HT1080 (cell line): Measurements from ENCODE around the gene BRF1. TPM values are rescaled to one million over a fixed set of nuclear protein-coding genes. Genes with fewer than 3 reads are reported as not detected.

Source experiments
- DNase-seq: peaks from one replicate; pipeline ENCODE4 v3.0.0-alpha.2; 2015; ENCODE audit warnings: low read depth
- total RNA-seq: library from RNA; depleted of rRNA; stranded (reverse); fragments of >200 nt; shearing (Covaris generic); gene quantifications from 2 replicates; pipeline ENCODE4 v1.2.3, GENCODE V29; 2014

BRF1 gene
- total RNA-seq, 1 experiment from 2014 or later = 25.6 TPM

DNA sequence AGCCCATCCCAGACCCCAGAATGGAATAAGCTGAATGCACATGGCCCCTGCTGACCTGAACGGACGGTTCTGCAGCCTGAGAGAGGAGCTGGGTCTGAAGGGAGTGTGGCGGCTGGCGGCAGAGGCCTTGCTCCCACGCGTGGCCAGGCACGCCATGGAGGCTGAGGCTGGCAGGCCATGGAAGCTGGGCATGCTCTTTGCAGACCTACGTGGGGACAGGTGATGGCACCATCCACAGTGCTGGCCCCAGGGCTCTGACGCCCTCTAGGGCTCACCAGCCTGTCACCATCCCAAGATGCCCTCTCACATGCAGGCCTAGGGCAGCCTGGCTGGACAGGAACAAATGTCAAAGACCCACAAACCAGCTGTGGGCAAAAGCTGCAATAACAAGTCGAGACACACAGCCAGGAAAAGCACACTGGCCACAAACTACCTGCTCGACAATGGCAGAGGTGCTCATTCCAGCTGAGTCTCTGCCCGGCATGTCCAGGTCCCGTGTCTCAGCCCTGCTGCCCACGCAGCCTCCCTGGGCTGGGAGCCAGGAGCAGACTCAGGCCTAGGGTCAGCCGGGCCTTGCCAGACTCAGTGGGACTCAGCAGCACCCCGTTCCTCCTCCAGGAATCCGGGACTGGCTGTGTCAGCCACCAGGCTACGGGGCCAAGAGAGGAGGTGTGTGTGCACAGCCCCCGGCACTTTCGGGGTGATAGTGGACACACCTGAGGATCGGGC lies 32.8 kb downstream of the BRF1 start:
- no peak for DNase-seq

DNA sequence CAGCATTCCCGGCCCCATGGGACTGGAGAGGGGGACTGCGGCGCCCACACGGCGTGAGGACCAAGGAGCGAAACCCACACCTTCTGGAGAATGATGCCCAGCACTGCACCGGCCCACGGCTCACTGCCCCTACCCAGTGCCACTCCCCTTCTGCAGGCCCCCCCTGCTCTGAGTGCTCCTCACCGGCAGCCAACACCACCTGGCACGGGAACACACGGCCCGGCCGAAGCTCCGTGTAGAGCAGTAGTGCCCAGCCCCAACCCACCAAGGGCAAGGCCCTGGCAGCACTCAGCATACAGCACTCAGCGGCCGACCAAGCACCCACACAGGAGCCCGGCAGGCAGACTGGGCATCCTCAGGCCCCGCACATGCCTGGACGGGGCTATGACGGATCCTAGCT lies 39.0 kb downstream of the BRF1 start:
- DNase-seq = no peak

DNA sequence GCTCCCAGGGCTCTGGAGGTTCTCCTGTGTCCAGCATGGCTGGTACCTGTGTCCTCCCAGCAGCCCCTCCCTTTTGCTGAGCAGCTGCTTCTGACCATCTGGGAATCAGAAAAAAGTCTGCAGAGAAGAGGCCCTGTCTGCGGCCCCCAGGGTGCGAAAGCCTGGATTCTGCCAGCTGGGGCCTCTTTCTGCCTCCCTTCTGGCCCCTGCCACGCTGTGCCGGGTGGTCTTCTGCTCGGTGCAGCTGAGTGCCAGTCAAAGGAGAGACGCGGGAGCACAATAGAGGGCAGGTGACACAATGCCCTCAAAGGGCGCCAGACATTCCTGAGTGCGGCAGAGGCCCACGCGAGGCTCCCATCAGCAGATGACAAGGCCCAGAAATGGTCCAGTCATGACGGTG lies 39.8 kb downstream of the BRF1 start:
- DNase-seq = no peak

DNA sequence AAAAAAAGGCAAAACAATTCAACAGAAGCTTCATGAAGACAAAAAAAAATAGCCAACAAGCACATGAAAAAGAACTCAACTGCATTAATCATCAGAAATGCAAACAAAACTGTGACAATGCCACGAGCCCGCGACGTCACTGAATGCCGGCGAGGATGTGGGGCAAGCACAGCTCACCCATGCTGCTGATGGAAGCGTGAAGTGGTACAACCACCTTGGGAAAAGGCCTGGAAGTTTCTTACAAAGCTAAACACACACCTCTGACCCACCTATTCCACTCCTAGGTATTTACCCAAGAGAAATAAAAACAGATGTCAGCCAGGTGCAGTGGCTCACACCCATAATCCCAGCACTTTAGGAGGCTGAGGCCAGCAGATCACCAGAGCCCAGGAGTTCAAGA lies 42.0 kb downstream of the BRF1 start:
- peak; percentile 15 for DNase-seq

DNA sequence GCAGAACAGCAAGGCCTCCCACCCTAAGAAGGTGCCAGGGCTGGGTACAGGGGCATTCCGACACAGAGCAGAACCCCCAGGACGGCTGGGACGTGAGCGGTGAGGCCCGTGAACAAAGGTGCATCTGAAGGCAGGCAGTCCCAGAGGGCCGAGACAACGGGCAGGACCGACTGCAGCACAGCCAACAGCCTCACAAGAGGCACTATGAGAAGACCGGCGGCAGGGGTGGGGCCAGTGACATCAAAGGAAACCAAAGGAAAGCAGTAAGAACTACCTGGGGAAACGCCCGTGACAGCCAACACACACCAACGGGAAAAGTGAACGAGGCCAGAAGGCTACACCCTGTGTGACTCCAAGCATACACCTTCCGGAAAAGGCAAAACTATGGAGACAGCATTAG lies 43.3 kb downstream of the BRF1 start:
- no peak for DNase-seq

DNA sequence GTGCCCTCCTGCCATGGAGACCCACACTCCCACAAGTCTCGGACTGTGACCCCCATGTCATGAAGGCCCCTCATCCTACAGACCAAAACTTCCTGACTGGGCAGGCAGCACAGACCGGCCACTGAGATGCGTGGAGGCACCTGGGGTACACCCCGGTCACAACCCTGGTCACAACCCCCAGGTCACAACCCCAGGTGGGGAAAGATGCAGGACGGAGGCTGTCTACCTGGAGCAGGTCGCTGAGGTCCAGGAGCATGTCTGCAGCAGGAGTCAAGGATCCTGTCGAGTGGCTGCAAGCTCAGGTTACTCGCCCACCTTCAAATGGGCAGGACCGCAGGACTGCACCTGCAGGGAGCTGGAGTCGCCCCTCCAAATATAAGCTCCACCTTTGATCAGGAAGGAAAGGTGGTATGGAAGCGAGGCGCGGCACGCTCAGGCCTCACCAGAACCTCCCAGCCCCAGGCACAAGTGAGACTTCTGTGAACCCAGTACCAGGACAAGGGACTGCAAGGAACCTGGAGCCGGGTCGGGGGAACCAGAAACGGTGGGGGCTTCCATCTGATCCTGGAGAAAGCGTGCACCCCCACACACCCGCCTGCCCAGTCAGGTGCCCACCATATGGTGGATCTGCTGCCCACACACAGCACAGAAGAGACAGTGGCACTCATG lies 44.4 kb downstream of the BRF1 start:
- DNase-seq = no peak

DNA sequence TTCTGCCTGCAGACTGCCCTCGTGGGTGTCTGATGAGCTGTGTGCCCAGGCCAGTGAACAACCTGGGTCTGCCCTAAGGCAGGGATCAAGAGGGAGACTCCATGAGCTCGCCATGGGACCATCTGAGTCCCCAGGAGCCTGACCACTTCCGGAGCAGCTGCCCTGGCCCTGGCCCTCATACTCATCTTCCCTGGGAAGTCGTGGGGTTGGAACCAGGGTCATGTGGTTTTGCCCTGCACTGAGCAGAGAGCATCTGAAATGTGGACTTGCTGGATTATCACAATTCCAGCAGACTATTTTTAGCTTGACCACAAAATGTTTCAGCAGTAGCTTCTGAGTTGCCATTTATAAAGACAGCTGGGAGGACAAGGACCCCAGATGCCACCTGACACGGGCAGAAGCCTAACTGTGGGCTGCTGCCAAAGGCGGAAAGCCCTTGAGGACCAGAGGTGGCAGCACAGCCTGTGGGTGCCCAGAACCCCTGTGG lies 45.7 kb downstream of the BRF1 start:
- peak; percentile 59 for DNase-seq

DNA sequence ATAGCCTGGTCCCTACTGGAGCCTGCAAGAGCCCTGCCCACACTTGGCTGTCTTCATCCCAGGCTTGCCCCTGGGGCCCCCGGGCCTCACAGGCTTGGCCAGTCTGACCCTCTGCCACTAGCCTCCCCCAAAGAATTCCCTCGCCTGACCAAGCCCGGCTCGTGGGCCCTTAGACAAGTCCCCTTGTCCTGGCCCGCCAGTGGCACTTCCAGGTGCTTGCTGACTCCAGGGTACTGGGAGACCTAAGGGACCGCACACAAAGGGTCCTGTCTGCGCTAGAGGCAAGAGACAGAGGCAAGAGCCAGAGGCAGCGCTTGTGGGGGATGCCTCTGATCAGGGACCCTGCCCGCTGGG lies 47.5 kb downstream of the BRF1 start:
- DNase-seq = no peak

DNA sequence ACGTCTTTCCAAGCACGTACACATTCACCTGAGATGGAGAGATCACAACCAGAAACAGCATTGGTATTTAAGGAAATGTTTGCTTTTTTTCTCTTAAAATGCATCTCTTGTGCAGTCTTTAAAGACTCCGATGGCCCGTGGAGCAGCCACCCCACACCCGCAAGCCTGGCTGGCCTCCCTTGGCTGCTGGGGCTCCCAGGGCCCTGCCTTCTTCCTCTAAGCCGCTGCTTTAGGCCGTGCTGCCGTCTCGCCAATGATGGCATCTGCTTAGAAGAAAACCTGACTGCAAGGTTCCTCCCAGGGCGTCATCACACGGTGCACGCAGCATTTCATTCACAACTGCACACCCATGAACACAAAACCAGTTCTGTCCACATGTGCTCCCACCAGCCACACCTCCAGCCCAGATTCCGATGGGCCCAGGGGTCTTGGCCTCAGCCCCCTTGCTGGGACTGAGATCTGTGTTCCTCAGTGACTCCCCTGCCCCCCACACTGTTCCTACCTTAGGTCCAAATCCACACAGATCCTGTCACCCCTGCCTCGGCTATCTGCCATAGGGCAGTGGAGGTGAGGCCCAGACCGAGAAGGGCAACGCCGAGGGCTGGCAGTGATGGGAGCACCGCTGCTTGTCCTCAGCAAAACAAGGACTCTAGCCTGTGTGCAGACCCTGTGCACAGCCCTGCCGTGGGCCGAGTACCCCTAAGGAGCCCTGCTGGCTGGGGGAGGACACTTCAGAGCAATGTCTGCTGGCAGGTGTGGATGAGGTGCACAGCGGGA lies 48.1 kb downstream of the BRF1 start:
- DNase-seq = no peak

DNA sequence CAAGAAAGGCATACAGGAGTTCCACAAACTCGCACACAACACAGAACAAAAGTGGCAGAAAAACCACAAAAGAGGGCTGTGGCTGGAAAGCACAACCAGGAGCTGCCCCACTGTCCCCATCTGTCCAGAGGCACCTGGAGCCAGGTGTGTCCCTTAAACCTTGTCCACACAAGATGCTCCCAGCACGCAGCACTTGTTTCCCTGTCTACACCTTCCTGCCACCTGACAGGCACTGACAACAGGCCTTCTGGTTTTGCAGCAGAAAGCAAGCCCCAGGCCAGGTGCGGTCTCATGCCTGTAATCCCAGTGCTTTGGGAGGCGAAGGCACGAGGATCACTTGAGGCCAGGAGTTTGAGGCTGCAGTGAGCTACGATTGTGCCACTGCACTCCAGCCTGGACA lies 48.9 kb downstream of the BRF1 start:
- DNase-seq = no peak

DNA sequence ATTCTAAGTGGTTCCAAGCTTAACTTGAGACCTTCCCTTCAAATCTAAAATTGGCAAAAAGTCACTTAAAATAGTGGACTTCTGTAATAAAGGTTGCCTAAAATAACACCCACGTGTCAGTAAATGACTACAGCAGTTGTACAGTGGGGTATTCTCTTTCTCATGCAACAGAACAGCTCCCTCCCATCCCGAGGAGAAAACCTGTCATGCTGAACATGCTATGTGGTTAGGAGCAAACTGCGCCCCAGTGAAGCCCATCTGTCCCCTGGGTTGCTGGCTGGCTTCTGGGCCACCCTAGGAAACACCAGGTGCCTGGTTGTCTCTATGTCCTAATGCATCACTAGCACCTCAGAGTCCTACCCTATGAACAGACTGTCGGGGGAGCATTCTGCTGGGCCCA lies 49.8 kb downstream of the BRF1 start:
- no peak for DNase-seq

DNA sequence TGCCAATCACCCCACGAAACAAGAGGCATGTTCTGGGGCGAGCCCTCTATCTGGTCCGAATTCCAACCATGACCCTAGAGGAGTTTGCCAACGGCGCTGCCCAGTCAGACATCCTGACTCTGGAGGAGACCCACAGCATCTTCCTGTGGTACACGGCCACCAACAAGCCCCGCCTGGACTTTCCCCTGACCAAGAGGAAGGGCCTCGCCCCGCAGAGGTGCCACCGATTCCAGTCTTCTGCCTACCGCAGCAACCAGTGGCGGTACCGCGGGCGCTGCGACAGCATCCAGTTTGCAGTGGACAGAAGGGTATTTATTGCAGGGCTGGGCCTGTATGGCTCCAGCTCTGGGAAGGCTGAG lies 50.8 kb downstream of the BRF1 start:
- no peak for DNase-seq

DNA sequence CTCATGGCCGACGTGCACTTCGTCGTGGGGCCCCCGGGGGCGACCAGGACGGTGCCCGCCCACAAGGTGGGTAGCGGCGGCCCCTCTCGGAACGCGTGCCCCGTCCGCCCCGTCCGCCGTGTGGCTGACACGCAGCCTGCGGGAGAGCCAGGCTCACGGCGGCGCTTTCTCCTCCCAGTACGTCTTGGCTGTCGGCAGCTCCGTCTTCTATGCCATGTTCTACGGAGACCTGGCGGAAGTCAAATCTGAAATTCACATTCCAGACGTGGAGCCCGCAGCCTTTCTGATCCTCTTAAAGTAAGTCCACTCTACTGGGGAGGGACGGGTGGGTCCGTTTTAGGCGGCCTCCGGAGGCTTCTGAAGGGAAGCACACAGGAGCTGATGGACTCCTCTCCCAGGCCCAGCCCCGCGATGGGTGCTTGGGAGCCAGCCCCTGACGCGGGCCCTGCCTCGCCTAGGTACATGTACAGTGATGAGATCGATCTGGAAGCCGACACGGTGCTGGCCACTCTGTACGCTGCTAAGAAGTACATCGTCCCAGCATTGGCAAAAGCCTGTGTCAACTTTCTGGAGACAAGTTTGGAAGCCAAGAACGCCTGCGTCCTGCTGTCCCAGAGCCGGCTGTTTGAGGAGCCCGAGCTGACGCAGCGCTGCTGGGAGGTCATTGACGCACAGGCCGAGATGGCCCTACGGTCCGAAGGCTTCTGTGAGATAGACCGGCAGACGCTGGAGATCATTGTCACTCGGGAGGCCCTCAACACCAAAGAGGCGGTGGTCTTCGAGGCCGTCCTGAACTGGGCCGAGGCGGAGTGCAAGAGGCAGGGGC lies 51.4 kb downstream of the BRF1 start:
- no peak for DNase-seq

DNA sequence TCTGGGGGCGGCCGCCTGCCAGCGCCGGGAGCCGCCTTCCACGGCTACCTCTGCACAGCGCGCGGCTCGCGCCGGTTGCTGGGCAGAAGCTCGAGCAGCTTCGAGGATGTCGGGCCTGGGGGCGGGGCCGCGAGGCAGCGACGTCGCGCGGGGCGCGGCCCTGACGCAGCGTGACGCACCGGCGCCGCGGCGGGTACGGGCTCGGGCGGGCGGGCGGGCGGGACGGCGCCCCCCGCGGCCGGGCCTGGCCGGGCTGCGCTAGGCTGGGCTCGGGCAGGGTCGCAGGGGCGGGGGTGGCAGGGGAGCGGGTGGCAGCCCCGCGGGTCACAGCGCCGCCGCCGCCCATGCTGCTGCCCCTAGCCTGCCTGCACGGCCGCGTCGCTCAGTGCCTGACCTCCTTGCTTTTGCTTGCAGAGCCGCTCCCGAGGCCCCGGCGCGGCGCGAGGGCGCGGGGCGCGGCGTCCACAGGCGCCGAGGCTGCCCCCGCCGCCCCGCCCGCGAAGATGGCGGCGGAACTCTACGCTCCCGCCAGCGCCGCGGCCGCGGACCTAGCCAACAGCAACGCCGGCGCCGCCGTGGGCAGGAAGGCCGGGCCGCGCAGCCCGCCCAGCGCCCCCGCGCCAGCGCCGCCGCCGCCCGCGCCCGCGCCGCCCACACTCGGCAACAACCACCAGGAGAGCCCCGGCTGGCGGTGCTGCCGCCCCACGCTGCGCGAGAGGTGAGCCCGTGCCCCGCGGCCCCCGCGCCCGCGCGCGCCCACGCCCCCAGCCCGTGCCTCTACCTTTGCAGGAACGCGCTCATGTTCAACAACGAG lies 52.2 kb downstream of the BRF1 start, which contains the start of gene BTBD6:
BTBD6 (plus strand) TSS at position 166 of the 814 bp plus-strand sequence; CDS start at position 345, 179 bp downstream.
- peak; percentile 28 for DNase-seq

DNA sequence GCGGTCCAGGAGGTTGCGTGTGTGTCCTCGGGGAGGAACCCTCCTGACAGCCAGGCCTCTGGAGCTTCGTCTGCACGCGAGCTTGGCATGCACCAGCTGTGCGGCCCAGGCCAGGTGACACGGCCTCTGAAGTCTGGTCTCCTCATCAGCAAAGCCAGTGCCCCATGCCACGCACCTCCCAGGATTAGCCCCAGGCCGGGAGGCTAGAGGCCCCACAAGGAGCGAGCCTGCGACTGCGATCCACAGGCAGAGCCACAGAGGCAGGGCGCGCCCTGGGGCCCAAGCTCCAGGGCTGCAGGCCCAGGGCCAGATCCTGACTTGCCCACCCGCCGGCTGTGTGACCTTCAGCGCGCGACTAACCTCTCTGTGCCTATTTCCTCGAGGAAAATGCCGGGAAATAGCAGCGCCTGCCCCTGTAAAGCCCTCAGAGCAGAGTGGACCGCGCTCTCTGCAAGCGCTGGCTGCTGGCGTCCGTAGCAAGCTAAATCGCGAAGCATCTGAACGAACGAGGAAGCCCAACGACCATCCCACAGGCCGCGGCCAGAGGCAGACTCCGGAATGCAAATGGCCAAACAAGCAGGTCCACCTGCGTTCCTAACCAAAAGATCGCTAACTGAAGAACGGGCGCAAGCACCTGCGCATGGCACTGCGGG lies 53.0 kb downstream of the BRF1 start:
- DNase-seq = no peak

DNA sequence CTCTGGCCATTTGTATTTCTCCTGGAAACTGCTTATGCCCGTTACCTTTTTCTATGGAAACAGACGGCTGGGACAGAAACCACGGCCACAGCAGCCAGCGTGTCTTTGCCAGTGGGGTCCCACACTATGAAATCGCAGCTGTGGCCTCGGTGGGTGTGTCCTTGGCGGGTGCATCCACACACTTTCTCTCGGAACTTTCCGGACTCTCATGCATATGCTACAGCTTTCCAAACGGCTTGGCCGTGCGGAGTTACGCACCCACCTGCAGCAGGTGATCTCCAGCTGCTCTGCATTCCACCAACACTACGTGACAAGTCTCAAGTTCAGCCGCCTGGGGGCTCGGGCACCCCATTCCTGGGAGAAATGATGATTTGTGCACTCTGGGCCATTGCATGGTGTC lies 53.8 kb downstream of the BRF1 start:
- DNase-seq = no peak

DNA sequence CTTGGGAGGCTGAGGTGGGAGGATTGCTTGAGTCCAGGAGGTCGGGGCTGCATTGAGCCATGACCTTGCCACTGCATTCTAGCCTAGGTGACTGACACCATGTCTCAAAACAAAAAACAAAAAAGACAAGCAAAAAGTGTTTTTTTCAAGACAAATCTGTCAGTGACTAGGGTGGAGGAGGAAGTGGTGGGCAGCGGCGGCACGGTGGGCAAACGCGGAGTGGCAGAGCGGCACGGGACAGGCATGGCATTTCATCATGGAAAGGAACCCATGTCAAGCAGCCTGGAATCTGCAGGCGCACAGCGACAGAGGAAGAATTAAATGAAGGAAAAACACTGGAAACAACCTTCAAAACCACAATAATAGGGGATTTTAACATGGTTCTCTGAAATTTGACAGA lies 56.5 kb downstream of the BRF1 start:
- DNase-seq = no peak

DNA sequence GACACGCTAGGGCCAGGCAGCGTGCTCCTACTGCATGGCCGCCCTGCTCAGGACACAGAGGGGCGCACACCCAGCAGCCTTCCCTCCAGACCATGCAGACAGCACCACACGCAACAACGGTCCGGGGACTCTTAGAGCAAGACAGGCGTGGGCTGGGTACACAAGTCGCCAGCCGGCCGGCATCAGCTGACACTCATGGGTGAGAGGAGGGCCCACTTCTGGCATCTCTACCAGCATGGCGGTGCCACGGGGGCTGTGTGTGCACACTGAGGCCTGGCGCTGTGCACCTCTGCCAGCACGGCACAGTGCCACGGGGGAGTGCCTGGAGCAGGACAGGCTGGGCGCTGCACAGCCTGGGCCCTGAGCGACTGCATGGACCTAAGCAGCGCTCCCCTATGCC lies 59.2 kb downstream of the BRF1 start:
- DNase-seq = no peak

DNA sequence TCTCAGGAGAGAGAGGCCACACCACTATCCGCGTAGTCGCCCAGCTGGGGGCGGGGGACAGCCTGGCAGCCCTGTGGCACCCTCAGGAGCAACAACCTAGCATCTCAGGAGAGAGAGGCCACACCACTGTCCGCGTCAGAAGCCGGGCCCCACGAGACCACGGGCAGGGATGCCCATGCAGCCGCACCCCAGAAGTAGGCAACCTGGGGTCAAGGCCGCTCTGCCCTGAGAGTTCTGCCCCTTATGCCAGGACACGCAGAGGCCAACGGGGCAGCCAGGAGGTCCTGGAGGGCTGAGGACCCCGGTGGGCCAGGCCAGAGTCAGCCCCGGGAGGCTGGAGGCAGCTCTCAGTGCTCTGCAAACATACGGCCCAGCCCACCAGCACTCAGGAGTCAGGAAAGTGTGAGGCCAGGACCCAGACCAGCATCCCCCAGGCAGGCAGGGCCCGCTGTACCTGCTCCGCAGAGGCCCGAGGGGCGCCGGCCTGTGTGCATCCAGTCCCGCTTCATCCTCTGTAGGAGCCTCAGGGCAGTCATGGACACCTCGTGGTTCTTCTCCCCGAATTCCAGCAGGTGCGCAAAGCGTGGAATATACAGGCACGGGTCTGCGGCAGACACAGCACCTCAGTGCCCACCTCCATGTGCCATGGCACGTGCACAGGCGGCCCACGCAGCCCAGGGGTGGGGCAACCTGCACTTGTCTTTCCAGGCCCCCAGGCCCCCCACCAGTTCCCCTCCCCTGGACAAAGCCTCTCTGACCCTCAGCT lies 59.8 kb downstream of the BRF1 start:
- no peak for DNase-seq
